Activated naive CD4-positive, alpha-beta T cell treated with anti-CD3 and anti-CD28 coated beads for 36 hours (primary cell): Measurements from ENCODE around the gene NAV2. TPM values are rescaled to one million over a fixed set of nuclear protein-coding genes. Genes with fewer than 3 reads are reported as not detected.

Source experiments
- CTCF ChIA-PET: fragments of 350-600 bp; sonication (Branson Sonifier 250); formaldehyde crosslinking; loops from one replicate; lab custom pipeline; 2021; ENCODE audit warnings: antibody characterized with exemption; lab: Charles Lee
- DNase-seq: peaks from one replicate; pipeline ENCODE4 v3.0.0-alpha.2; 2020
- H3K27ac Mint-ChIP-seq: one replicate; pipeline ENCODE4 v1.8.0; 2021; ENCODE audit warnings: mild to moderate bottlenecking, mixed read lengths
- H3K27me3 Mint-ChIP-seq: one replicate; pipeline ENCODE4 v1.8.0; 2021; ENCODE audit warnings: low read depth, mixed read lengths
- H3K36me3 Mint-ChIP-seq: one replicate; pipeline ENCODE4 v1.8.0; 2021; ENCODE audit warnings: low read depth, mixed read lengths
- H3K4me1 Mint-ChIP-seq: one replicate; pipeline ENCODE4 v1.8.0; 2021; ENCODE audit warnings: low read depth, mixed read lengths
- H3K4me3 Mint-ChIP-seq: one replicate; pipeline ENCODE4 v1.8.0; 2021; ENCODE audit warnings: mild to moderate bottlenecking, moderate library complexity, mixed read lengths
- H3K9me3 Mint-ChIP-seq: one replicate; pipeline ENCODE4 v1.8.0; 2021; ENCODE audit warnings: mixed read lengths
- intact Hi-C: fragments of 100-400 bp; cut with micrococcal nuclease; formaldehyde crosslinking; loops from one replicate; pipeline ENCODE4 v1.15.1; 2023
- total RNA-seq, 2 experiments: library from RNA; stranded (reverse); gene quantifications; one replicate each; pipeline ENCODE4 v1.2.3, GENCODE V29; 2021

NAV2 gene
- total RNA-seq, 2 experiments from 2014 or later, result 0.20 to 0.41 TPM

DNA sequence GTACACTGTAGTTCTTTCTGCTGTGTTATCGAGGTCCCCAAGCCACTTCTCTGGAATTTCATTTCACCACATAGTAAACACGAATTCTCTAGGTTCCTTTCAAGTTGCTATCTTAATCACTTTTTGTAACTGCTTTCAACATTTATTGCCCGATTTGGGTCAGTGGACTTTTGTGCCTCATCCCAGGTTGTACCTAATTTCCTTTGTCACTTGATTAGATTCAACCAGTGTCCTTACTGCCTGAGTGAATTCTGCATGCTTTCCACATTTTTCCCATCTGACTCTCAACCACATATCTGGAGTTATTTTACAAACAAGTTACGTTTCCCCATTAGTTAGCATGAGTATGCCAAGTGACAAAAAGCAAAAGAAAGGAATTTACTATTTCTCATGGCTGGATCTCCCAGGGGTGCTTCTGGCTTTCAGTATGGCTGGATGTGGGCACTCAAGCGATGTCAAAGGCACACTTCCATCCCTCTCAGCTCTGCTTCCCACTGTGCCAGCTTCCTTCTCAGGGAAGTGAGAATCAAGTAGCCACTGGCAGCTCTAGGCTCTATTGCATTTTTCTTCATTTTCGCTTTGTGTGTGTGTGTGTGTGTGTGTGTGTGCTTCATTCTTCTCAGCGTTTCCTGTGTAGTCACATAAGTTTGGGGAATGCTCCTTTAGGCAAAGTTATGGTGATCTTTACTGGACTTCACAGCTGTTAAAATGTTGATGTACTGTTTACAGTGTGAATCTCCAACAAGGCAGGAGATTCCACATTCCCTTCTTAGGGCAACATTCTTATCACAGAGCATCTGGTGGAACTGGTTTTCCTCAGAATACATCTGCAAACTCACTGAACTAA, 318.7 kb downstream of the NAV2 start:
- H3K36me3 Mint-ChIP-seq, result no peaks in the 10 kb centered on the region
- peaks cover 5% of the 10 kb centered on the region for H3K27me3 Mint-ChIP-seq

DNA sequence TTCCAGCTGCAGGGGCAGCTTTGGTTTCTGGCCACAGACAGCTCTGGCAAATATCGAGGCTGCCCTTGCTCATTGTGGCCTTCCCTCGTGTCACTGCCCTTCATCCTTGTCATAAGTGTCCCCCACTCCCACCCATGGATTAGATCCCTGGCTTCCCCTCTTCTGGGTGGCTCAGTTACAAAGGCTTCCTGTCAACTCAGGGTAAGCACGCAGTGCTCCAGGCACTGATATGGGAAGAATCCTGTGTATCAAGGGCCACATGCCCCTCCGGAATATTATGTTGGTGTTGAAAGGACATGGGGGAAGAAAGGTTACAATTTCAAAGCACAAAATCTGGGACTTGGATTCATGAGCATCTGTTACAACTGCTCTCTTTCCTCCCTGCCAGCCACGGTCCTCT, 319.5 kb downstream of the NAV2 start:
- Mint-ChIP-seq H3K36me3 (no peaks in the 10 kb centered on the region), H3K4me1 (no peaks in the 10 kb centered on the region), H3K4me3 (no peak overlapping the region), H3K27ac (no peak overlapping the region), H3K27me3 (peaks cover 5% of the 10 kb centered on the region), H3K9me3 (no peaks in the 10 kb centered on the region)
- intact Hi-C loops, result no loop called here
- DNase-seq, result no peak
- CTCF ChIA-PET, result no interaction called here

More for the DNA sequence above, 318.7 kb downstream of the NAV2 start:
- intact Hi-C loops, result no loop called here
- no peaks in the 10 kb centered on the region for H3K4me1 Mint-ChIP-seq
- DNase-seq, result no peak
- CTCF ChIA-PET, result no interaction called here
- H3K27ac Mint-ChIP-seq, result no peak overlapping the region
- no peak overlapping the region for H3K4me3 Mint-ChIP-seq
- no peaks in the 10 kb centered on the region for H3K9me3 Mint-ChIP-seq

DNA sequence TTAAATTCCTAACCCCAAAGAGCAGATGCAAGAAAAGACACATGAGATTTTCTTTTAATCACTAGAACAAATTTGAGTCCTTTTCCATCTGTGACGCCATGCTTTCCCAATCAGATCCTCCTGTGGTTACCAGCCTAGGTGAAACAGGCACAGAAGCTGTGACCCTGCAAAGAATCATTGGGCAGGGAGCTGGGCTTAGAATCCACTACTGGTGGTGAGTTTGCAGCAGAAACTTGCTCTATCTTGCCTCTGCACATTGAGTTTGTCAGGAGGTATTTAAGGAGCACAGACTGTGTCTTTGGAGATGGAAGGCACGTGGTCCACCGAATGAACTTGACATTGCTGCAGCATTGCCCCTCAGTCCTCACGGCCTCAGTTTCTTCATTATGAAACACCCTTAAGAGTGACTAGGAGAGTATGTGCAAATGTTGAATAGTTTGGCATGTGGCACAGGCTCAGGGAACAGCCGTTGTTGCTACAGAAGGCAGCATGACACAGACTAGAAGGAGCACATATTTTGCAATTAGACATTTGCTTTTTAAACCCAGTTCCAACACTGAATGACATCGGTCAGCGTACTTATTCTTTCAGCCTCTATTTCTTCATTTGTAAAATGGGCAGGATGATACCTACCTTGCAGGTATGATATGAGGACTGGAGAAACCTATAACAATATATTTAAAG, 320.1 kb downstream of the NAV2 start:
- Mint-ChIP-seq H3K4me1 (no peaks in the 10 kb centered on the region), H3K9me3 (no peaks in the 10 kb centered on the region), H3K4me3 (no peak overlapping the region), H3K36me3 (no peaks in the 10 kb centered on the region), H3K27ac (no peak overlapping the region), H3K27me3 (peaks cover 5% of the 10 kb centered on the region)
- CTCF ChIA-PET, result no interaction called here
- DNase-seq, result no peak
- intact Hi-C loops, result no loop called here

DNA sequence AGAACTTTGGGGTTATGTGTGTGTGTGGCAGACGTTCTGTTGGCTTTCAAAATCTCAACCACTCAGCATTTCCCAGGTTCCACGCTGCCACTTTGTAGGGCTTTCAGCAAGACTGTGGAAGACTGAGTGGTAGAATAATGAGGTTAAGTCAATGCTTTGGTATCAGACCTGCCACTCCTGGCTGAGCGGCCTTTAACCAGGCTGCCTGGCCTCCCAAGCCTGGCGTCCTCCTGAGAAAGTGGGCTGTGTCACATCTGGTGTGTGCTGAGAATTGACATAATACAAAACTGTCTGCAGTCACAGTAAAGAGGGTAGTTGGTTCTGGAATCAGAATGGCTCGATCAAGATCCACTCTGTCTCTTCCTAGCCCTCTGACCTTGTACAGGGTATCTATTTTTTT, 321.2 kb downstream of the NAV2 start:
- no peaks in the 10 kb centered on the region for H3K9me3 Mint-ChIP-seq
- CTCF ChIA-PET, result no interaction called here
- DNase-seq, result no peak
- H3K36me3 Mint-ChIP-seq, result no peaks in the 10 kb centered on the region
- no peak overlapping the region for H3K27ac Mint-ChIP-seq
- H3K27me3 Mint-ChIP-seq, result peaks cover 7% of the 10 kb centered on the region
- H3K4me1 Mint-ChIP-seq, result no peaks in the 10 kb centered on the region
- H3K4me3 Mint-ChIP-seq, result no peak overlapping the region
- intact Hi-C loops, result no loop called here

DNA sequence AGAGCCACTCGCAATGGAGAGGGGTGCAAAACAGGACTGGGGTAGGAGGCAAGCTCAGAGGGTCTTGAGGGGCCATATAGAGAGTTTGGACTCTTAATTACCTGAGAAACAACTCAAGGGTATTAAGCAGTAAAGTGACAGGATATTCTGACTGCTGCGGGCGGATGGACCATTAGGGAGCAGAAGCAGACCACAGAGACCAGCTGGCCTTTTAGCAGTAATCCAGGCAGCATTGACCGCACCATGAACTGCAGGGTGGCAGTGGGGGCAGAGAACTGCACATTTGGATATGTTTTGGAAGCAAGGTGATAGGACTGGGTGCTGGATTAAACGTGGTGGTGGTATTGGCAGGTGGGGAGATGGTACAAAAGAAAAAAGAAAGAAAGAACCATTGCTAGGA, 322.3 kb downstream of the NAV2 start:
- DNase-seq, result no peak
- H3K27ac Mint-ChIP-seq, result no peak overlapping the region
- H3K4me3 Mint-ChIP-seq, result no peak overlapping the region
- intact Hi-C loops, result no loop called here
- H3K9me3 Mint-ChIP-seq, result no peaks in the 10 kb centered on the region
- no peaks in the 10 kb centered on the region for H3K36me3 Mint-ChIP-seq
- H3K27me3 Mint-ChIP-seq, result peaks cover 7% of the 10 kb centered on the region
- no peaks in the 10 kb centered on the region for H3K4me1 Mint-ChIP-seq
- CTCF ChIA-PET, result no interaction called here

DNA sequence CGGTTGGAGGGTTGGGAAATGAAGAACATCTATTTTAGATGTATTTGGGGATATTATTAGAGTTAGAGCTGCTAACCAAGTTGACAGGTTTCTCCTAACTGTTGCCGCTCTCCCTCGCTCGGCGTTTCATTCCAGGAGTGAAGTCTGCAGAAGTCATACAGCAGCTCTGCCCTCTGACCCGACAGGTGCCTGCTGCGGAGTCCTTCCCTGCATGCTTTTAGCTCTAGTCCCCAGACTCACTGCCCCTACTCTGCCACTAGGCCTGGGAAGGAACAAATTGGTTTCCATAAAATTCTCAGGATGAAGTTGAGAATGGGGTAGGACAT, 322.7 kb downstream of the NAV2 start:
- H3K4me3 Mint-ChIP-seq, result no peak overlapping the region
- H3K27me3 Mint-ChIP-seq, result peaks cover 7% of the 10 kb centered on the region
- H3K36me3 Mint-ChIP-seq, result no peaks in the 10 kb centered on the region
- no peak for DNase-seq
- no peak overlapping the region for H3K27ac Mint-ChIP-seq
- intact Hi-C loops, result no loop called here
- CTCF ChIA-PET, result interaction anchor here (1.1 kb wide), 1 partner anchor 93 kb away, joined by 5 read pairs; no protein-coding TSS in a partner anchor
- no peaks in the 10 kb centered on the region for H3K4me1 Mint-ChIP-seq
- H3K9me3 Mint-ChIP-seq, result no peaks in the 10 kb centered on the region

DNA sequence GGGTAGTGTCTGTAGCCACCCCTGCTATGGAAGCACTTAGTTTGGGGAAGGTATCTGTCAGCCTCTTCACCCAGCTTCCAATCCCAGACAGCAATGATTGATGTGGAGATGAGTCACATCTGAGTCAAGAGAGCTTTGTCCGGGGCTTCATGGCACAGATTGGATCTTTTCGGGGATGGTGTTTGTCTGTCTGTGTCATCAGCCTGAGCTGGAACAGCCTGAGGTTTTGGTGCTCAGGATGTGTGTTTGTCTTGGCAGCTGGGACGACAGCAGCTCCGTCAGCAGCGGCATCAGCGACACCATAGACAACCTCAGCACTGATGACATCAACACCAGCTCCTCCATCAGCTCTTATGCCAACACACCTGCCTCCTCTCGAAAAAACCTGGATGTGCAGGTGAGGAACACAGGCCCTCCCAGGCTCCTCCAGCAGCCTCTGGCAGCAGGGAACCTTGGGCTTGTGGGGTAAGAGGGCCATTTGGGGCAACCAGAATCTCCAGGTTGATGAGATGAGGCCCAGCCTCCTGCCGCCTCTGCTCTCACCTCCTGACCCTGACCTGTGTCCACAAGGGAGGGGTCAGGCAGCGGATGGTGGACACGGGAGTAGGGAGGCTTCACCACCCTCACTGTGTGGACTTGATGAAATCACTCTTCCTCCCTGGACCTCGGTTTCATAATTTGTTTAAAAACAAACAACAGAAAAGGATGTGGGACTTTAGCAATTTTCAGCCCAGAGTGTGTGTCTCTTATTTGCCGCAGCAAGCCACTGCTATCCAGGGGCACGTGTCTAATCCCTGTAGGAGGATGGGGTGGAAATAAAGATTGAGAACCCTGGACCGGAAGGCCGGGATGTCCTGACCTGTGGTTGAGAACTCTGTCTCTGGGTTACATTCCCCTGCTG, 323.3 kb downstream of the NAV2 start:
- no peak for DNase-seq
- intact Hi-C loops, result no loop called here
- no peaks in the 10 kb centered on the region for H3K36me3 Mint-ChIP-seq
- peaks cover 7% of the 10 kb centered on the region for H3K27me3 Mint-ChIP-seq
- no peak overlapping the region for H3K27ac Mint-ChIP-seq
- no peaks in the 10 kb centered on the region for H3K9me3 Mint-ChIP-seq
- H3K4me1 Mint-ChIP-seq, result no peaks in the 10 kb centered on the region
- no peak overlapping the region for H3K4me3 Mint-ChIP-seq
- CTCF ChIA-PET, result interaction anchor here (1.1 kb wide), 1 partner anchor 92 kb away, joined by 5 read pairs; no protein-coding TSS in a partner anchor

DNA sequence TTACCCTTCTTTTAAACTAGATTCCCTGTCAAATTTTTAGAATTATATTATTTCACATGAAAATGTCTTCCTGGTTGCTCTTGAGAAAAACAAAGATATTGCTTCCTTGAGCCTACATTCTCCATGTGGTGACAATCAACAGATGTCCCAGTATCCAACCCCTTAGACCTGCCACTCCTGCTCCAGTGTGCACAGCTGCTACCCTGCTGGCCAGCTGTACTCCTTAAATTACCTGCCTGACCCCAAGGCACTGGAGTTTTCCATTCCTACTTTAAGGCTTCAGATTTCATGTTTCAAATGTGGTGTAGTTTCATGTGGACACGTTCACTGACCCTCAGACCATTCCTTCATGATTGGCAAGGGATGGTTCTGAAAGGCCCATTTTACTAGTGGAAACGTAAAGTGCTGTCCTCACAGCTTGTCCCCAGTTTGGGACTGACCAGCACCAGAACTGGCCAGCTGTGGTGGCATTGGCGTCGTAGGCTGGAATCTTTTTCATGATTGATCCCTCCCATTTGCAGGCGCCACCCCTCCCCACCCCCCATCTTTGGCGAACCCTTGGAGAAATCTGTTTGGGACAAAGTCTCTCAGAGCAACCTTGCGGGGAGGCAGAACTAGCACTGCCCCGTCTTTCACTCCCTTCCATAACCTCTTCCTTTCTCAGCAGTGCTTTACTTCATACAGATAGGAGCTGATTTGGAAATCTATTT, 324.1 kb downstream of the NAV2 start:
- H3K27ac Mint-ChIP-seq, result no peak overlapping the region
- no peaks in the 10 kb centered on the region for H3K9me3 Mint-ChIP-seq
- H3K4me1 Mint-ChIP-seq, result no peaks in the 10 kb centered on the region
- no peak overlapping the region for H3K4me3 Mint-ChIP-seq
- H3K27me3 Mint-ChIP-seq, result peaks cover 5% of the 10 kb centered on the region
- DNase-seq, result no peak
- intact Hi-C loops, result no loop called here
- no peaks in the 10 kb centered on the region for H3K36me3 Mint-ChIP-seq
- CTCF ChIA-PET, result no interaction called here

DNA sequence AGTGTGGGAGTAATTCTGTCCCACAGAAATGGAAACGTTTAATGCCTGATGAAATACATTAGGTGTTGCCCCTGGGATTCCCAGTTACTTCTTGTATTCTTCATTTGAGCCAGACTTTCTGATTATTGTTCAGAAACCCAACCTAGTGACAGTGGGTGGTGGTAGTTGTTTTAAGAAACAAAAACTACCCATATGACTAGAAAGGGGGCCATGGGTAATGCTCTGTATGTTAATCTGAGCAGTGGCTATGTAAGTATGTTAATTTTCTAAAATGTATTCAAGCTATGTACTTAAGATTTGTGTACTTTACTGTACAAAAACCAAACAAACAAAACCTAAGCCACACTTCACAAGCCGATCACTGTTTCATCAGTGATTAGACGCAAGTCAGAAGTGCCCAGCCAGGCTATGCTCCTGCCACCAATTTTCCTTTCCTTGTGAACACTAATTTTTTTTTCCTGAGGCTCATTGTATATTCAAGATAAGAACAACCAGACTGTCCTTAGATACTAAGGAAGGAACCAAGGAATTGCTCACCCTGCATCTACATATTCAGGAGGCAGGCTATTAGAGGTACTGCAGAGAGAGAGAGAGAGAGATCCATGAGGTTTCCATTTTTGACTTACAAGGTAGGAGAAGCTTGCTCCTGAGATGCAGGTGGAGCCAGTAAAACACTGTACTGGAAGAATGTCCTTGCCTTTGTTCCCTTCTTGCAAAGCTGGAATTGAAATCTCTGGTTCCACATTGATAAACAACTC, 324.9 kb downstream of the NAV2 start:
- peaks cover 5% of the 10 kb centered on the region for H3K27me3 Mint-ChIP-seq
- H3K27ac Mint-ChIP-seq, result no peak overlapping the region

DNA sequence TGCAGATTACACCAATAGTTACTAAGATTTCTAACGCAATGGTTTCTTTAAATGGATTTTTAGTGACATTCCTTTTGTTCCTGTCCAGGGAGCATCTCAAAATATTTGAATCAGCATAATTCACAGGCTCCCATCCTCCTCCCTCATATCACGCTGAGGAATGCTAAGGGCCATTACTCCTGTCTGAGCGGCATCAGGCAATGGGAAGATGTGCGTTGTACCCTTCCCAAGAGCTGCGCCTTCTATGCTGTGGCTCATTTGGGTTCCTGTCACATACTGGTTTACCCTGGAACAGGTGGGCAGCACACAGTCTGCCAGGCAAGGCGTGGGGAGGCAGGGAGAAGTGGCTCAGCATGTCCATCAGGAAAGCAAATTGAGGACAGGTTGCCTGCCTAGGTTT, 325.8 kb downstream of the NAV2 start:
- Mint-ChIP-seq H3K36me3 (no peaks in the 10 kb centered on the region), H3K4me3 (no peak overlapping the region), H3K4me1 (no peaks in the 10 kb centered on the region), H3K9me3 (no peaks in the 10 kb centered on the region), H3K27me3 (peaks cover 6% of the 10 kb centered on the region), H3K27ac (no peak overlapping the region)
- intact Hi-C loops, result no loop called here
- CTCF ChIA-PET, result no interaction called here
- no peak for DNase-seq

More for the DNA sequence above, 324.9 kb downstream of the NAV2 start:
- no peak for DNase-seq
- H3K36me3 Mint-ChIP-seq, result no peaks in the 10 kb centered on the region
- CTCF ChIA-PET, result no interaction called here
- intact Hi-C loops, result no loop called here
- H3K4me1 Mint-ChIP-seq, result no peaks in the 10 kb centered on the region
- H3K4me3 Mint-ChIP-seq, result no peak overlapping the region
- no peaks in the 10 kb centered on the region for H3K9me3 Mint-ChIP-seq

DNA sequence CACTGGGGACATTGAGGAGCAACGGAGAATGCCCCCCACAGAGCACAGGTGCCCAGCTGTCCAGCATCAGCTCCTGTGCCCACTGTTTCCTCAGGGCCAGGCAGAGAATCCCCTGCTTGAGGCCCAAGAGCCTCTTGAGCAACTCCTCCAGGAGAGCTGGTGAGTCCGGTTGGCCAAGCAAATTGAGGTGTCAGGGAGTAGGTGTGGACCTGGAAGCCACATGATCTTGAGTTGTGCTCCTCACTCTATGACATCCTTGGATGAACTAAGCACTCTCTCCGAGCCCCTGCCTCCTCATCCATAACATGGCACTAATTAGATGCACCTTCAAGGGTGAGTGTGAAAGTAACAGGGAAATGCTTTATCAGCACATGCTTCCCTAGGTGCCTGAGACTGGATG, 326.3 kb downstream of the NAV2 start:
- Mint-ChIP-seq H3K27ac (no peak overlapping the region), H3K4me3 (no peak overlapping the region), H3K4me1 (no peaks in the 10 kb centered on the region), H3K36me3 (no peaks in the 10 kb centered on the region), H3K9me3 (no peaks in the 10 kb centered on the region), H3K27me3 (peaks cover 6% of the 10 kb centered on the region)
- CTCF ChIA-PET, result no interaction called here
- intact Hi-C loops, result no loop called here
- no peak for DNase-seq
